ENCODE measurements around the gene TCF21.
"Not testable (repeated sequence)": the region's sequence is repeated elsewhere in the genome, so short reads cannot be mapped to it uniquely, and the experiment has no call there.

The TCF21 gene

DNA sequence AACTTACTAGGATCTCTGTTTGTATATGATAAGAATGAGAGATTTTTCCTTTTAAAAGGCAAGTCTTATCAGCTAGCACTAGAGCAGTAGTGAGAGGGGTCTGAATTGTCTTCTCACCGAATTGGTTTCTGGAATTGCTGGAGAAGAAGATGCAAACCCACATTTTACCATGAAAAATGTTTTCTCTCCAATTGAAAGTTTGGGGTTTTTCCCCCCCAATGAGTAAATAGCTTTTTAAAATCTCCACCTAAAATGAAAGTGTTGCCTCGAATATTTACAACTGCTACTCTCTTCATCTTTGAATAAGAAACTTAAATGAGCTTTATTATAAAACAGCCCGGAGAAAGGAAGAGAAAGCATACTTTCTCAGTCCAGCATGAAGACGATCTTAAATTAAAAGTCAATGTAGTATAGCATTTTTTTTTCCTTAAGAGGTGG is 1.8 kb downstream of the TCF21 start:
- no peak for FAIRE-seq

DNA sequence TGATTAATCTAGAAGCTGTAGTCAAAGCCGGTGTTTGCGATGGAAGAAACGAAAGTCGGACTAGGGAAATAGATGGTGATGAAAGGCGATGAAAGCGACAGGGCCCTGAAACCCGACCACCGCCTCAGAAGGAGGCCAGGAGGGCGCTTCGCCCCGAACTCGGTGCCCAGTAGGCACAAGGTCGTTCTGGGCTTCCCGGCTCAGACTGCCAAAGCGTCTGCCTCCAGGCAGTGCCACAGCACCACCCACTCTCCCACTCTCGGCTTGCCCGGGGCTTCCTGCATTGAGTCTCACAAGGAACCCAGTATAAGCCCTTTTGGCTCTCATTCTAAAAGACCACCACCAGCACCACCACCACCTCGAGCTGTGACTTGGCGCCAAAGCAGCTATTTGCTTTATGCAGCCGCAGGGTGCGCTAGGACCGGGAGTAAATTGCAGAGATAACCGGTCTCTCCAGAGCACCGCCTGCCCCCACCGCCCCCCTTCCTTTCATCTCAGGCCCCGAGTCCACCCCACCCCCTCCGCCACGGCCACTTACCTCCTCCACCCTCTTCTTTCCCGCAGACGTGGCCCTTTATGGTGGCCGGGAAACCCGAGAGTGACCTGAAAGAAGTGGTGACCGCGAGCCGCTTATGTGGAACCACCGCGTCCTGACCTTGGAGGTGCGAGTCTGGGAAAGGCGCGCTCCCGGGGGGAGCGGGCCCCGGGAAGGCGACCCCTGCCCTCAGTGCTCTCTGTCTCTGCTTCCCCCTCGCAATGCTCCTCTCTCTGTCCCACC is 2.4 kb downstream of the TCF21 start:
- no peak for FAIRE-seq

DNA sequence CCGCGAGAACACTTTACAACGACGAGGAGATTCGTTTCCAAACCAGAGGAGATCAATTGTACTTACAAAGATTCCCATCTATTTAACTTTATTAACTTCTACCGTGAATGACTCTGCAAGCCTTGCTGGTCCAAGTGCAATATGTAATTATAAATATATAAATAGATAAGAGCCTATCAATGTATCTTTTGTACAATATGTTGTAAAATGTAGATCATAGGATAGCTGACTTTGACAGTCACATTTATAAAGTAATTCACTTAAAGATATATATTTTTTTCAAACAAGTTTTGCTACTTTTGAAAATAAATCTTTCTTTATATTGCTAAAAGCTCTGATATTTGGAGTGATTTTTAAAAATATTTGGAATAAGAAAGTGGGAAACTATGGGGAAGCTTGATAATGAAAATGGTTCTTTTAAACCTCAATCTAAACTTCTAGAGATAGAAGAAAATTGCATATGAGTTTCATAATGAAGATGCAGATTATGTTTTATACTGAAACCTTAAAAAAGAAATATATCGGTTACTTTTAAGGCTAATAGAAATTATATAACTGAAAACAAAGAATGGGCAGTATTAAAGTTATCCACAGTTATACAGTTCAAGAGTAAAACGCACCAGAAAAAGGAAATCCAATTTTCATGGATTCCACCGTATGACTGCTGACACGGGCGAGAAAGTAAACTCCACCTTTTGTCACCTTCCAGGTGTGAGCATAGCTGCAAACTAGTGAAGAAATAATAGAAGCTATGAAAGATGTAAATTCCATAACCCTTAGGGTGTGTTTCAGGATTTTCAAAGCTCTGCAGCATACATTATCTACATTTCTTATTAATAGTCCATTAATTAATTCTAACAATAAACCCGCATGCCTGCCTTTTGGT is 3.3 kb downstream of the TCF21 start:
- no peak for FAIRE-seq

DNA sequence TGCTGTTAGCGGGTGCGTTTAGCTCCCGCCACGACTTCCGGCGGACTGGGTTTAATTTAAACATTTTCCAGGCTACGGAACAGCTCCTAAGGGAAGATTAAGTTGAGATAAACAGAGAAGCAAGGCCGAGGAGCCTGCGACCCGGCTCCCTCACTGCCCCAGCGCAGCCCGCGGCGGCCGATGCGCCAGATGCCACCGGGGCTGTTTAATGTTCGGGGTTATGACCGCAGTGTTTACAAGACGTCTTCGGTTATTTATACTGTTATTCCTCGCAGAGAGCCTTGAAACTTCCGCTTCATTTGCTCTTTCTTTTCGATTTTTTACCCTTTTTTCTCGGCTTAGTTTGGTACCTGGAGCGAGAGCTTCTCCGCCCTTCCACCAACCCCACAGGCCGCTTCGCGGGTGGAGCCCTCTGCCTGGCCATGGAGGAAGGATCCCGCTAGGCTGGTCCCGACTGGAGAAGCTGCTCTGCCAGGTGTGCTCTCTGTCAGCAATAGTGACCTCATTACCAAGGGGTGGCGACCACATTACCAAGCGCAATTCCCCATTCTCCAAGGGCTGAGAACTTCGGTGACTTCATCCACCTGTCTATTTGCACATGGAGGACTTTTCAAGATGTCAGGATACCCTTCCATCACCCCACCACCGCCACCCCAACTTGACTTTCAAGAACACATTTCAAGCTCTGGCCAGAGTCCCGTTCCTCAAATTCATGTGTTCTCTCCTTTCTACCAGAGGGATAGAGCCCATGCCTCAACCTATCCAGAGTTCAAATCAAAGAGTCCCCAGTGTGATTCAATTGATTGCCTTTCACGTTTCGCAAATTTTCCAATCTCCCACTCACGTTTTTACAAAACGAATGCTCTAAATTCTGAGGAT is 4.1 kb downstream of the TCF21 start:
- no peak for FAIRE-seq

DNA sequence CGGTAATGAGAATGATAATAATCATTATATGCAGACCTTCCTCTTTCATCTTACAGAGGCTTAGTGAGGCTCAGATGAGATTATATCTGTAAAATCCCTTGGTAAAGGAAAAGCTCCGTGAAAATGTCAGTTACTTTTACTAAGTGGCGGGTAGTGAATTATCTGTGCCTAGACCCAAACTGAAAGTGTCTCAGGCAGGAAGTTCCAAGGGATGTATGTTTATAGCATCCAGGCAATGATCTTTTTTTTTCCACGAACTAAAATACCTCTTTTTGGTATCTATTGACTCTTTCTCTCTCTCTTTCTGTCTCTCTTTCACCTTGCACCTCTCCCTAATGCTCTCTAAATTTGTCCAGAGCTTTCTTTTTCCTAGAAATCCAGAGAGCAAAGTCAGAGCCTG is 5.0 kb downstream of the TCF21 start:
- no peak for FAIRE-seq

DNA sequence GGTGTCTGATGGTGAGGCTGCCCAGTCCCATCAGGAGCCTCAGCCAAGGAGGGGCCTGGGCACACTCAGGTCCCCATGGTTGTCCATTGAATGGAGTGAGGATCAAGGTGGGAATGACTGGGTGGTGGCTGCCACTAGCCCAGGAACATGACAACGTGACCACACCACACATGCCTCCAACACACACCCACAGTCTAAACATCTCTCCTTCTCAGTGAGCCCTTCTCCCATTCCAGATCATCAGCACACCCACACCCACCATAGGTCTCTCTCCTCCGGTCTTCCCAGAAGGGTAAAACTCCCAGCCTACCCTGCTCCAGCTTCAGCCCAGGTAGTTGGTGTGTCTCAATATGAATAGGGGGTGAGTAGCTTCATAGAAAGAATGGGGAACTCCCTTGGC is 5.5 kb downstream of the TCF21 start:
- FAIRE-seq: no peak

DNA sequence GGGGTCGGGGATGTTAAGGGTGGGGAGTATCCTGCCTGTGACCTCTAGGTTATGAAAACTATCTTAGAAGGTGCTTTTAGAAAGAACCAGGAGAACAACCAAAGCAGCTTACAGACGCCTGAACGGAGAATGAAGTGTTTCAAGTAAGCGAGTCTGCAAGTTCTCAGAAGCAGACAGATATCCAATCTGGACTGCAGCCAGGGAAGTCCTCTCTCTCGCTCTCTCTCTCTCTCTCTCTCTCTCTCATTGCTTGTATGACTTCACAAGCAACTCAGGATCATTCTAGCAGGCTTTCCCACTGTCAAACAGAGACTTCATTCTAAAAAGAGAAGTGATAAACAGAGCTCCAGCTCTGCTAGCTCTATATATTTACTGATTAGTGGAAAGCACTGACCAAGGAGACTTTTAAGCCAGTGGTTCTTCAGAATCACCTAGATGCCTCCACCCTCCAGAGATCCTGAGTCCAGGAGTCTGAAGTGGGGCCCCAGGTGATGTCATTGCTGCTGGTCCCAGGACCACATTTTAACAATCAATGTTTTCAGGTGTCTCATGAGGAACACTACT is 6.0 kb downstream of the TCF21 start:
- no peak for FAIRE-seq

DNA sequence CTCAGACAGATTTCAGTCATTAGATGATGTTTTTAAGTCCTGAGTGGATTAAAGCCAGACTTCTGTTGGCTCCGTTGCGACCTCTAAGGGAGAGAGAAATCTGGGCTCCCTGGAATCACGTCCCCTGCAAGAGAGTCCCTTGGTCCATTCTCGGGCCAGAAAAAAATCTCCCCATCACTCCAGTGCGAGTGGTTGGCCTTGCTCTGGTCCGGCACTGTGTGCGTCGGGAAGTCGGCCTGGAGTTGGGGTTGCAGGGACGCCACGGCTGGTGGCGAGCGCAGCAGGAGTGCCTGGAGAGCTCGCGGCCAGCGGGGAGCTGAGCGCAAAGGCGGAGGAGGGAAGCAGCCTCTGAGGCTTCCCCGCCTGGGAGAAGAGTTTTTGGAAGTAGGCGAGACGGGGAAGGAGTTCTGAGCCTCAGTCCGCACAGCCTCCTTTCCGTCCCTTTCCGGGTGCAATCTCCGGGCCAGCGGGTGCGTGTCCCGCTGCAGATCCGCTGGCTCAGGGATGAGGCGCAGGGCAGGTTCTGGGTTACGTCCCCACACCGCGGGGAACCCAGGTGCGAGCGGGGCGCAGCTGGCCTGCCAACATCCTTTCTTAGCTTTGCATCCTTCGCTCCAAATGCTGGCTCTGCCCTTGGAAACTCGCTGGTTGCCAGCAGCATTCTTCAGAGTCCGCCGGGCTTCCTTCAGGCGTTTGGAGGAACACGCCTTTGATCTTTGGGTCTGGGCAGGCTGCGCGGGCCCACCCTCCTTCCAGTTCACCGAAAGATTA is 6.8 kb downstream of the TCF21 start:
- no peak for FAIRE-seq

DNA sequence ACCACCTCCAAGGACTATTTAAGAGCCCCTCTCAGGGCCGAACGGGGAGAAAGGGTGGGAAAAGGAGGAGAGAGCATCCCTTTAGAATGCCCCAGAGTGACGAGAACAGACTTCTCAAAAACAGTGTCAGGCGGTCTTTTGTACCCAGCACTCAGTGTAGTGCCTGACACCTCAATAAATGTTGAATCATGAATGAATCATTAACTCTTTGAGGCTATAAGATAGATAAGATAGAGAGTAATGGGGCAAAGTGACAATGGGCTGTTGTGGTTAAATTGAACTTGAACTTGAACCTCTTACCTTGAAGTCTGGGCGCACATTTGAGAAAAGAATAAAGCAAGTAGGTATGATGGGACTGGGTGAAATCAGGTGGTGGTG is 7.4 kb downstream of the TCF21 start:
- FAIRE-seq: no peak

DNA sequence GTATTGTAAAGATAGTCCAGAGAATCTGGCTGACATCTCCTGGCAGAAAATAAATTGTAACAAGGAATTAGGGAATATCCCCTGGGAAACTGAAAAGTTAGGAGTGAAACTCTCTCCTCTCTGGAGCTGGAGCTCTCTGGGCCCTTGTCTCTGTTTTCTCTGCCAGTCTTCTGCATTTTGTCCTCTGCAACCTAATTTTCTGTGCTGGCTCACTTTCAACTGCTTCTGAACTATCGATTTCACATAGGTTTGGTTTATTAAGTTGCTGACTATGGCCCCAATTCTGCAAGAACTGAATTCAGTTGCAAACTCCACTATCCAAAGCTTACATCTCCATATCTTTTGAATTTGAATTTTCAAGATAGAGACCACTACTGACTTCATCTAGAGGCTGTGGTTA is 9.3 kb downstream of the TCF21 start:
- no peak for FAIRE-seq

DNA sequence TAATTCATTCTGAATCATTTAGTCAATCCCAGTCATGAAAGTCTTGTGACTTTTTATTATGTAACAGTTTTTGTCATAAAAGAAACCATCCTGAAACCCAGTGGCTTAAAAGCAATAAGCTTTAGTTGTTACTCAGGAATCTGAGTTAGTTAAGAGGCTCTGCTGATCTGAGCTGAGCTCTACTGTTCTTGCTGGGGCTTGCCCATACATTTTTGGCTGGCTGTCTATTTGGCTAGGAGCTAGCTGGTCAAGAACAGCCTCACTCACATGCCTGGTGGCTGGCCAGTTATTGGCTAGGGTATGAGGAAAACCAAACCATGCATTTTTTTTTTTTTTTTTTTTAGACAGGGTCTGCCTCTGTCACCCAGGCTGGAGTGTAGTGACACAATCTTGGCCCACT is 10.6 kb downstream of the TCF21 start:
- FAIRE-seq: no peak

DNA sequence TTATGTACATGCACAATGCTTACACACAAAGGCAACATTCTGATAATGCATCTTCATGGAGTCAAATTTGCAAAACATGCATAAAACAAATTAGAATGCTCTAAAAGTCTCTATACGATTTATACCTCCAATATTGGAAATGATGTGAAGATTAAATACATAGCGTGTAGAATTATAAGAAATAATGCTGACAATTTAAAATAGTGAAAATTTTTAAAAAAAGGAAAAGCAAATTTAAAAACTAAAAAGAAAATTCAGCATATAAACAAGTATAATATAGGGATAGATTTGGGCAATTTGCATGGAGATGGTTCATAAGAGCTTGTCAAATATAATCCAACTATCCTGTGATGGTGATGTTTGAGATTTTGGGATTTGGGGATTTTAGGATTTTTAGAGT is 14.9 kb downstream of the TCF21 start:
- no peak for FAIRE-seq

DNA sequence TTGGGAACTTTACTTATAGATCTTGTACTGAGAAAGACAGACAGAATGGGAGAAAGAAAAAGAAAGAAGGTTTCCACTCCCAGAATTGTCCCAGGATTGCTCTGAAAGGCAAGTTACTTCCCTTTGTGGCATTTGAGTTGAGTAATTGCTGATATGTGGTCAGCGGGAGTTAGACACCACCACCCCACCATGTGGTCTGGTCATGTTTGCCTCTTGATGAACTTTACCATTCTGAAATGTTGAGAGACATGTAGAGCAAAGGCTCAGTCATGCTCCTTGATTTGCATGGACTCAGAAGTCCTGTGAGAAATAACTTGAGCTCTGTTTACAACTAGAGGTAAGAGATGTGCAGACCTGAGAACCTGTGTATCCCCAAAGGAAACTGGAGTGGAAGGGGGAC is 17.1 kb downstream of the TCF21 start:
- FAIRE-seq: no peak

DNA sequence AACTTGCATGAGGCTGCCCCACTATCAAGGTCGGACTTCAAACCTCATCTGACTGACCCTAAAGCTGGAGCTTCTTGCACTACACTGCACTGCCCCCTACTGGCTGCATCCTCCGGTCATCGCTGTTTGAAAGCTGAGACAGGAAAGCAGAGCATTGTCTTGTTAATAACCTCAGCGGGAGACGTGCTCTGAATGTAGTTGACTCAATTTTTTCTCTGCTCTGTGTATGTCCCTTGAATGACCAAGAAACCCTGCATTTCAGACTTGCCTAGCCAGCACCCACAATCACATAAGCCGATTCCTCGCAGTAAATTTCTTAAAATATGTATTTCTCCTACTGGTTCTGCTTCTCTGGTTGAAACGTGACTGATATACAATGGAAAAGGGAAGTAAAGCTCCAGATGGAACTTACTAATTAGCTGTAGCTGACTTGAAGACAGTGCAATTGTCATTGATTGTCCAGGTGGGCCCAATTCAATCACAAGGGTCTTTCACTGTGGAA is 27.8 kb downstream of the TCF21 start:
- FAIRE-seq: peak; percentile 71

DNA sequence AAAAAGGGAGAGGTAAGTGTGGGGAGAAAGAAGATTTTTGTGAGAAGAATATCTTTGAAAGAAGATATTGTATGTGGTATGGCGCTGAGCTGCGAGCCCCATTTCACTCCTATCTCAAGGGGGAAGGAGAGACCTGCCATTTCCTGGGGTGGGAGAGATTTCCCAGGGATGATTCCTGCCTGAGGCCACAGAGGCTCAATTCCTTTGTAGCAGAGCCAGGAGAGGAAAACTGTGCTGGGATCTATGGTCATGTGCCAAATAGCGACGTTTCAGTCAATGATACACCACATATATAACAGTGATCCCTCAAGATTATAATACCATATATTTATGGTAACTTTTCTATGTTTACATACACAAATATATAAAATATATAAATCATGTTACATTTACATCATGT is 28.9 kb downstream of the TCF21 start:
- FAIRE-seq: no peak

DNA sequence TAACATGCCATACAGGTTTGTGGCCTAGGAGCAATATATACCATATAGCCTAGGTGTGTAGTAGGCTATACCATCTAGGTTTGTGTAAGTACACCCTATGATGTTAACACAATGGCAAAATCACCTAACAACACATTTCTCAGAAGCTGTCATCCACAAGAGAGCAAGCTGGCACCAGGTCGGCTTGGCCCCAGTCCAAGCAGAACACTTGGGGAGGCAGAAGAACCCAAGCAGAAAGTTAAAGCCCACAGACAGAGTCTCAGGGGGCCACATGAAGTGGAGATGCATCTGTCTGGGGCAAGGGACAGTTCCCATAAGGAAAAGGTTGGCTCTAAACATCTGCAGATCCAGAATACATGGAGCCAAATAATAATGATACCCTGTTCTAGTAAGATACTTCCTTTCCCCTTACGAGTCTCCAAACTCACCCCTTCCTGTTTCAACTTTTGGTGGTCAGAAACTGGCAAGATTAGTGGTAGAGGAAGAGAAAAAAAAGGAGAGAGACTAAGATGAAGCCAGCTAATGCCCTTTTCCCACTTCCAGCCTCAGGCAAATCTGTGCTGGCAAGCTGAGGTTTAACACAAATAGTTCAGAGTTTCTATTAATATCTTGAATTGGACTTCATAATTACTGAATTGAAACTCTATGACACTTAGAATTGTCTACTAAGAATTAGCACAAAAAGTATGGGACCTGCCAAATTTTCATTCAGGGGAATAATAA is 29.5 kb downstream of the TCF21 start:
- no peak for FAIRE-seq

DNA sequence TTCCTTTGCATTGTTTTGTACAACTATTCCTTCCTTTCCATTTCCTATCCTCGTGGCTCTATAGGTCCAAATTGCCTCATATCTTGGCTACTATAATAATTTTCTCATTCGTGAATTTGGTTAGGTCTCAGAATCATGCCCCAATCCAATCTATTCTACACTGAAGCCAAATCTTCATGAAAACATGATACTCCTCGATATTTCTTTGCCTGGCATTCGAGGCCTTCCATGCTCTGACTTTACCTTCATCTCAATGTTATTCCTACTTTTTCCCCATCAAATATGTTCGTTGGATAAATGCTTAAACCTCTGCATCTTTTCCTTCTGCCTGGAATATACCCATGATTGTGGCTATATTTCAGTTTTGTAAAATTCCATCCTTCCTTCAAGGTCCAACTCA is 30.4 kb downstream of the TCF21 start:
- FAIRE-seq: no peak

DNA sequence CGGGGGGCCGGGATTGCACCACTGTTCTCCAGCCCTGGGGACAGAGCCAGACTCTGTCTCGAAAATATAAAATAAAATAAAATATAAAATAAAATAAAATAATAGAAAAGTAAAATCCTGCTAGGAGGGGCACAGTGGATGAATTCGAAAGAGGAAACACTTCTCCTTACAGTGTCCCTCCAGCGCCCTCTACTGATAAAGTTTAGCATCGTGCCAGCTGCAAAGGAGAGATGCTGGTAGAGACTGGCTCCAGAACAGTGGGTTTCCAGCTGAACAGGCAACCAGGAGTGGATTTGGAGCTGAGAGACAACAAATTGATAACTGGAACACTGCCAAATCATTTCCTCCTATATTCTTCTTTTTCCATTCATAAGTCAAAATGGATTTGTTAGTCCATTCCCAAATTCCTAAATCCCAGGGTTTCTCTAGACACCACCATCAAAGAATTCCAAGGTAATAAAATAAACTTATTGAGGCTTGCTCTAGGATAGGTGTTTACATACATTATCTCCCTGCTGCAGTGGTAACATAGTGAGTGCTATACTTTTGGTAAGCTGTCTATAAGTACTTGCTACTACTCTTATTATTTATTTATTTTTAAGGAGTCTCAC is 32.4 kb downstream of the TCF21 start:
- FAIRE-seq: peak; percentile 70

DNA sequence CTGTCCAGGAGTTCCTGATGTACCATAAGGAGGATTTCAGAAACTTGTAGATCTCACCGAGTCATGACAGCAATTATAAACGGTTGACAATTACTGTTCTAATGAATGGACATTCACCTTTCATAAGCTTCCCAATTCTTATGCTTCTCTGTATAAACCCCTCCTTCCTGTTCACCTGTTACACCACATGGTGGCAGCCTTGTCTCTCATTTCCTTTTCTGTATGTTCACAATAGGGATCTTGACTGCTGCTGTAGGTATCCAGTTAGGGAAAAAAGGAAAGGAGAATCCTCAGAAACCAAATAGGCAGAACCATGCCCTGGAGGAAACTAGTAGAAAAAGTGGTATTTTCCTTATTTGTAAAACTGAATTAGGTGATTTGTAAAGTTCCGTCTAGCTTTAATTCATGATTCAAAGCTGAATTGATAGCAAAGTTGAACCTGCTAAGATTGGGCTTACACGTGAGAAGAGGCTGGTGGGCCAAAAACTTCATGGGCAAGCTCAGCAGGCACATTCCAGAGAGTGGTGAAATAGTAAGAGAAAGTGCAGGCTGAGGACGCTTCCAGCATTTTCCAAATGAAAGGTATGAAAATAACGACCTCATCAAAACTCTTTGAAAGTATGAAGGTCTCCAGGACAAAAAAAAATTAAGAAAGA is 35.2 kb downstream of the TCF21 start:
- FAIRE-seq: peak; percentile 90

DNA sequence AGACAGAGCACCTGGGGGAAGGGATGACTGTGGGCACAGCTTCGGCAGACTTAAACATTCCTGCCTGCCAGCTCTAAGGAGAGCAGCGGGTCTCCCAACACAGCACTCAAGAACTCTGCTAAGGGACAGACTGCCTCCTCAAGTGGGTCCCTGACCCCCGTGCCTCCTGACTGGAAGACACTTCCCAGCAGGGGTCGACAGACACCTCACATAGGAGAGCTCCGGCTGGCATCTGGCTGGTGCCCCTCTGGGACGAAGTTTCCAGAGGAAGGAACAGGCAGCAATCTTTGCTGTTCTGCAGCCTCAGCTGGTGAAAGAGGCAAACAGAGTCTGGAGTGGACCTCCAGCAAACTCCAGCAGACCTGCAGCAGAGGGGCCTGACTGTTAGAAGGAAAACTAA is 42.3 kb downstream of the TCF21 start:
- FAIRE-seq: not testable (repeated sequence)

All from G401.6 (cell line).